HG03469 (cell line): ENCODE results near the gene HOXA7.

Experiments
- ATAC-seq: cut with Tn5 transposase; IDR thresholded peaks from one replicate; pipeline ENCODE4 v1.9.1; 2021; ENCODE audit warnings: mild to moderate bottlenecking, moderate library complexity, moderate number of reproducible peaks; ENCODE audit not compliant: unreplicated experiment

Gene HOXA7

GRCh38 chr7:27160546-27161213 is 4.2 kb upstream of the HOXA7 start:
- ATAC-seq = no peak

- no peak for ATAC-seq
These were observed 3.7 kb upstream of the HOXA7 start for GRCh38 chr7:27160145-27160545.

- ATAC-seq = no peak
These were observed 3.0 kb upstream of the HOXA7 start for GRCh38 chr7:27159266-27160144.

GRCh38 chr7:27158436-27159265 is 2.2 kb upstream of the HOXA7 start:
- ATAC-seq = no peak

GRCh38 chr7:27157702-27158431 is 1.4 kb upstream of the HOXA7 start:
- ATAC-seq = no peak

- ATAC-seq = no peak
These were observed 634 bp upstream of the HOXA7 start for GRCh38 chr7:27156916-27157701.

GRCh38 chr7:27155816-27156507 is 513 bp downstream of the HOXA7 start:
- no peak for ATAC-seq

GRCh38 chr7:27154901-27155815 is 1.3 kb downstream of the HOXA7 start:
- ATAC-seq = no peak

GRCh38 chr7:27154369-27154768 is 2.1 kb downstream of the HOXA7 start:
- ATAC-seq = no peak

- ATAC-seq = no peak
These were observed 2.9 kb downstream of the HOXA7 start for GRCh38 chr7:27153526-27153925.

- no peak for ATAC-seq
These were observed 3.5 kb downstream of the HOXA7 start for GRCh38 chr7:27152816-27153442.

- ATAC-seq = no peak
These were observed 4.3 kb downstream of the HOXA7 start, which contains the start of gene HOXA3 for GRCh38 chr7:27151931-27152815. Gene HOXA3 (minus strand): TSS chr7:27152583. CDS start chr7:27110640, 41,943 bp downstream.

- no peak for ATAC-seq
These were observed 5.0 kb downstream of the HOXA7 start for GRCh38 chr7:27151341-27151930.

GRCh38 chr7:27150568-27151340 is 5.7 kb downstream of the HOXA7 start:
- peak; percentile 68 for ATAC-seq

- no peak for ATAC-seq
These were observed 6.5 kb downstream of the HOXA7 start for GRCh38 chr7:27149842-27150567.
